GM12878 (cell line): Measurements from ENCODE around the gene CAB39L.

Experiments
- HDAC6 ChIP-seq: fragments of 200-600 bp; sonication (generic); IDR thresholded peaks from one replicate; pipeline ENCODE4 v1.8.0; 2017; ENCODE audit warnings: antibody characterized with exemption; ENCODE audit not compliant: unreplicated experiment
- KLF5 ChIP-seq: fragments of 450-650 bp; IDR thresholded peaks from 2 replicates; pipeline ENCODE4 v1.6.1; 2014; ENCODE audit warnings: mild to moderate bottlenecking; ENCODE audit not compliant: partially characterized antibody
- MXI1 ChIP-seq: fragments of 150-350 bp; IDR thresholded peaks from 2 replicates; pipeline ENCODE4 v1.6.1; 2011; ENCODE audit warnings: low read depth, mild to moderate bottlenecking, inconsistent platforms, low read length, improper control_type of control experiment
- RFX5 ChIP-seq: IDR thresholded peaks from 2 replicates; pipeline ENCODE4 v1.6.1; 2011; ENCODE audit warnings: low read depth, low read length, improper control_type of control experiment
- TF ChIP-seq, protein P1 (sequence below), 3 experiments: IDR thresholded peaks in 2 of 3; conservative IDR thresholded peaks in 1 of 3; 2 replicates each; pipeline ENCODE4 v1.5.1; 2011; ENCODE audit warnings: low read depth in 3 of 3, low read length in 3 of 3, mild to moderate bottlenecking in 3 of 3, control low read depth in 2 of 3, moderate library complexity in 2 of 3, inconsistent platforms in 1 of 3, mixed read lengths in 1 of 3; ENCODE audit not compliant: control insufficient read depth in 2 of 3, insufficient read depth in 1 of 3; ENCODE audit errors: extremely low read depth in 1 of 3
- TF ChIP-seq, protein P2 (sequence below): fragments of 450-650 bp; IDR thresholded peaks from 2 replicates; pipeline ENCODE4 v1.6.1; 2017; ENCODE audit warnings: antibody characterized with exemption, mild to moderate bottlenecking, moderate library complexity
- TF ChIP-seq, protein P3 (sequence below): IDR thresholded peaks from 2 replicates; pipeline ENCODE4 v1.6.1; 2012; ENCODE audit warnings: low read depth, low read length, improper control_type of control experiment

DNA sequence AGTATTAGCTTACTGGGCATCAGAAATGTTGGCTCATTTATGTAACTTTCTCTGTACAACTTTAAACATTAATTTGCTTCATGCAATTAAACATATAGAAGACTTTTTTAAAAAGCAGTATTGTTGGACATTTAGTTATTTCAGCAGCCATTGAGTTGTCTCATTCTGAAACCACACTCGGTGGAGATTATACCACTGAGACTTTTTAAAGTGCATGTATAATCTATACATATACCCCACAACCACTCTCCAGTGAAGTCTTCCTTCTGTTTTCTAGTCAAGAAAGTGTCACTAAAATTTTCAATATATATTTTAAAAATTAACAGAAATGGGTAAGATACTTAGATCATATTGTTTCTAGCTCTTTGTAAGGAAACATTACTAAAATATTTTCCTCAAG lies 15.7 kb upstream of the CAB39L start:
- TF ChIP-seq RFX5 (no peak), HDAC6 (no peak), KLF5 (no peak), MXI1 (no peak)
- TF ChIP-seq, protein P1, sequence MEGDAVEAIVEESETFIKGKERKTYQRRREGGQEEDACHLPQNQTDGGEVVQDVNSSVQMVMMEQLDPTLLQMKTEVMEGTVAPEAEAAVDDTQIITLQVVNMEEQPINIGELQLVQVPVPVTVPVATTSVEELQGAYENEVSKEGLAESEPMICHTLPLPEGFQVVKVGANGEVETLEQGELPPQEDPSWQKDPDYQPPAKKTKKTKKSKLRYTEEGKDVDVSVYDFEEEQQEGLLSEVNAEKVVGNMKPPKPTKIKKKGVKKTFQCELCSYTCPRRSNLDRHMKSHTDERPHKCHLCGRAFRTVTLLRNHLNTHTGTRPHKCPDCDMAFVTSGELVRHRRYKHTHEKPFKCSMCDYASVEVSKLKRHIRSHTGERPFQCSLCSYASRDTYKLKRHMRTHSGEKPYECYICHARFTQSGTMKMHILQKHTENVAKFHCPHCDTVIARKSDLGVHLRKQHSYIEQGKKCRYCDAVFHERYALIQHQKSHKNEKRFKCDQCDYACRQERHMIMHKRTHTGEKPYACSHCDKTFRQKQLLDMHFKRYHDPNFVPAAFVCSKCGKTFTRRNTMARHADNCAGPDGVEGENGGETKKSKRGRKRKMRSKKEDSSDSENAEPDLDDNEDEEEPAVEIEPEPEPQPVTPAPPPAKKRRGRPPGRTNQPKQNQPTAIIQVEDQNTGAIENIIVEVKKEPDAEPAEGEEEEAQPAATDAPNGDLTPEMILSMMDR (IDR thresholded peaks at IDR 0.05 in 2 of 3, conservative IDR thresholded peaks at IDR 0.05 in 1 of 3; ENCODE audit: control insufficient read depth in 2 of 3, extremely low read depth in 1 of 3, insufficient read depth in 1 of 3, low read depth in 3 of 3, low read length in 3 of 3) = no peak
- TF ChIP-seq, protein P2, sequence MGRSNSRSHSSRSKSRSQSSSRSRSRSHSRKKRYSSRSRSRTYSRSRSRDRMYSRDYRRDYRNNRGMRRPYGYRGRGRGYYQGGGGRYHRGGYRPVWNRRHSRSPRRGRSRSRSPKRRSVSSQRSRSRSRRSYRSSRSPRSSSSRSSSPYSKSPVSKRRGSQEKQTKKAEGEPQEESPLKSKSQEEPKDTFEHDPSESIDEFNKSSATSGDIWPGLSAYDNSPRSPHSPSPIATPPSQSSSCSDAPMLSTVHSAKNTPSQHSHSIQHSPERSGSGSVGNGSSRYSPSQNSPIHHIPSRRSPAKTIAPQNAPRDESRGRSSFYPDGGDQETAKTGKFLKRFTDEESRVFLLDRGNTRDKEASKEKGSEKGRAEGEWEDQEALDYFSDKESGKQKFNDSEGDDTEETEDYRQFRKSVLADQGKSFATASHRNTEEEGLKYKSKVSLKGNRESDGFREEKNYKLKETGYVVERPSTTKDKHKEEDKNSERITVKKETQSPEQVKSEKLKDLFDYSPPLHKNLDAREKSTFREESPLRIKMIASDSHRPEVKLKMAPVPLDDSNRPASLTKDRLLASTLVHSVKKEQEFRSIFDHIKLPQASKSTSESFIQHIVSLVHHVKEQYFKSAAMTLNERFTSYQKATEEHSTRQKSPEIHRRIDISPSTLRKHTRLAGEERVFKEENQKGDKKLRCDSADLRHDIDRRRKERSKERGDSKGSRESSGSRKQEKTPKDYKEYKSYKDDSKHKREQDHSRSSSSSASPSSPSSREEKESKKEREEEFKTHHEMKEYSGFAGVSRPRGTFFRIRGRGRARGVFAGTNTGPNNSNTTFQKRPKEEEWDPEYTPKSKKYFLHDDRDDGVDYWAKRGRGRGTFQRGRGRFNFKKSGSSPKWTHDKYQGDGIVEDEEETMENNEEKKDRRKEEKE = no peak
- TF ChIP-seq, protein P3, sequence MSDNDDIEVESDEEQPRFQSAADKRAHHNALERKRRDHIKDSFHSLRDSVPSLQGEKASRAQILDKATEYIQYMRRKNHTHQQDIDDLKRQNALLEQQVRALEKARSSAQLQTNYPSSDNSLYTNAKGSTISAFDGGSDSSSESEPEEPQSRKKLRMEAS = no peak
